HG03159 (cell line): ENCODE measurements around the gene TEX35.

Experiments used
- ATAC-seq: cut with Tn5 transposase; IDR thresholded peaks from one replicate; pipeline ENCODE4 v1.9.1; 2021; ENCODE audit warnings: mild to moderate bottlenecking, moderate library complexity; ENCODE audit not compliant: unreplicated experiment

Gene TEX35

GRCh38 chr1:178513278-178513983 is 522 bp downstream of the TEX35 start:
- ATAC-seq, result no peak

- ATAC-seq, result no peak
Observed at GRCh38 chr1:178516110-178516509, 3.2 kb downstream of the TEX35 start.

- no peak for ATAC-seq
Observed at GRCh38 chr1:178518894-178519293, 6.0 kb downstream of the TEX35 start.

- no peak for ATAC-seq
Observed at GRCh38 chr1:178520803-178521202, 7.9 kb downstream of the TEX35 start.

- ATAC-seq, result no peak
Observed at GRCh38 chr1:178521241-178521640, 8.3 kb downstream of the TEX35 start.

GRCh38 chr1:178527117-178527516 is 14.2 kb downstream of the TEX35 start:
- ATAC-seq, result no peak

GRCh38 chr1:178528228-178528952 is 15.5 kb downstream of the TEX35 start:
- ATAC-seq, result no peak

- no peak for ATAC-seq
Observed at GRCh38 chr1:178528953-178529335, 16.0 kb downstream of the TEX35 start.

- no peak for ATAC-seq
Observed at GRCh38 chr1:178529364-178530036, 16.6 kb downstream of the TEX35 start.

- ATAC-seq, result no peak
Observed at GRCh38 chr1:178530037-178530402, 17.1 kb downstream of the TEX35 start.

GRCh38 chr1:178530502-178530901 is 17.6 kb downstream of the TEX35 start:
- ATAC-seq, result no peak

- peak; percentile 23 for ATAC-seq
Observed at GRCh38 chr1:178531887-178532286, 19.0 kb downstream of the TEX35 start.

- peak; percentile 82 for ATAC-seq
Observed at GRCh38 chr1:178532392-178532791, 19.5 kb downstream of the TEX35 start.

- ATAC-seq, result no peak
Observed at GRCh38 chr1:178533121-178533946, 20.4 kb downstream of the TEX35 start.

GRCh38 chr1:178534137-178534868 is 21.4 kb downstream of the TEX35 start:
- ATAC-seq, result no peak

GRCh38 chr1:178536329-178536728 is 23.4 kb downstream of the TEX35 start:
- no peak for ATAC-seq

GRCh38 chr1:178536844-178537371 is 24.0 kb downstream of the TEX35 start:
- no peak for ATAC-seq

- ATAC-seq, result no peak
Observed at GRCh38 chr1:178537382-178538090, 24.6 kb downstream of the TEX35 start.

- no peak for ATAC-seq
Observed at GRCh38 chr1:178538192-178538916, 25.4 kb downstream of the TEX35 start.
